GM18502 (cell line): Measurements from ENCODE around the gene PRDX2.
"Not testable (repeated sequence)": the region's sequence is repeated elsewhere in the genome, so short reads cannot be mapped to it uniquely, and the experiment has no call there.

Source experiments
- ATAC-seq: cut with Tn5 transposase; IDR thresholded peaks from one replicate; pipeline ENCODE4 v1.9.1; 2021; ENCODE audit warnings: mild to moderate bottlenecking; ENCODE audit not compliant: unreplicated experiment, poor library complexity

The PRDX2 gene

DNA sequence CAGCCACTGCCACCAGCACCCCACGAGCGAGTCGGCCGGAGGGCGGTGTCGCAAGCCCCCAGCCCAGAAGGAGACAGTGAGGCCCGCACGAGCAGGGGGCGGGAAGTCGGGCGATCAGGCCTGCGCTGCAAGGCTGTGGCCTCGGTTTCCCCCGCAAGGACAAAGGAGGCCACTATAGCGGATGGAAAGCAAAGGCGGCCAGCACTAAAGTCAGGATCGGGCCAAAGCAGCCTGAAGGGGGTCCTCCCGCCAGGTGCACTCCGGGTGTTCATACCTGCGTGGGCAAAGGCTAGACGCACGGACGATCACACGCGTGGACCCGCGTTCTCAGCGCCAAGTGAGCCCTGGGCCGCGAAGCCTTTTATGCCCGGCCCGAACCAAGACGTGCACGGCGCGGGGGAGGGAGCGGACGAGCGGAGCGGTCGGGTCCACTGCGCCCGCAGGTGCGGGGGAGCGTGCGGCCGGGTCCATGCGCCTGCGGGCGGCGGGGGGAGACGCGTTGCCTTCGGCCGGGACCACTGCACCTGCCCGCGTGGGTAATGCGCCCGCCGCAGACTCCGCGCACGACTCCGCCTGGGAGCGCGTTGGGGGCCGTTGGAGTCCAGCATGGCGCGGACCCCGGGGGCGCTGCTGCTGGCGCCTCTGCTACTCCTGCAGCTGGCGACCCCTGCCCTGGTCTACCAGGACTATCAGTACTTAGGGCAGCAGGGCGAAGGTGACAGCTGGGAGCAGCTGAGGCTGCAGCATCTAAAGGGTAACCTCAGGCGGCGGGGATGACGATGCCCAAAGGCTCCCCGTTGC is at the start of gene PRDX2, which contains the start of gene THSD8:
PRDX2 (minus strand) TSS at position 335 of the 801 bp plus-strand sequence. CDS start 539 bp downstream, outside the sequence.
THSD8 (plus strand) TSS at position 604 of the 801 bp plus-strand sequence; CDS start at position 607, 3 bp downstream.
- peak; percentile 57 for ATAC-seq

DNA sequence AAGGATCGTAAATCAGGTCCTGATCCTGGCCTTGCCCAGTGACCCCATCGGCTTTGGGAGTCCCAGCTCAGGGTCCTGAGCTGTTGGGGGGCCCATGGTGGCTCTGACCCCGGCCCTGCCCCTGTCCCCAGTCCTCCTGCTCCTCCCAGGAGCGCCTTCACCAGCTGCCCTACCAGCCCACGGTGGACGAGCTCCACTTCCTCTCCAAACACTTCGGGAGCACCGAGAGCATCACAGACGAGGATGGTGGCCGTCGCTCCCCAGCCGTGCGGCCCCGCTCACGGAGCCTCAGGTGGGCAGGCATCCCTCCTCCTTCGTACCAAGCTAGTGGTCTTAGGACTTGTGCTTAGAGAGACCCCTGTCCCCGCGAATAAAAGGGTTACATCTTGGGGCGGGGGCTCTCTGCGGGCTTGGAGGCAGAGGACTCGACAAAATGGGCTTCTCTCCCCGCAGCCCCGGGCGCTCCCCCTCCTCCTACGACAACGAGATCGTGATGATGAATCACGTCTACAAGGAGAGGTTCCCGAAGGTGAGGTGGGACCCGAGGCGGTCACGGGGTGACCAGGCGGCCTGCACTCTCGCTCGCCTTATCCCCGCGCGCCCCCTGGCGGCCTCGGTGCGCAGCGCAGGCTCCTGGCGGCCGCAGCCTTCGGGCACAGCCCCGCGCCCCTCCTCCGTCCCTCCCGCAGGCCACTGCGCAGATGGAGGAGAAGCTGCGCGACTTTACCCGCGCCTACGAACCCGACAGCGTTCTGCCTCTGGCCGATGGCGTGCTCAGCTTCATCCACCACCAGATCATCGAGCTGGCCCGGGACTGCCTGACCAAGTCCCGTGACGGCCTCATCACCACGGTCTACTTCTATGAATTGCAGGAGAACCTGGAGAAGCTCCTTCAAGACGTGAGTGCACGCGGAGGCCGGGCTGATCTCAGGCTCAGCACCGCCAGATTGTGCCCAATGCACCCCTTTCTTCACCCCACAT is 45.8 kb upstream of the PRDX2 start:
- ATAC-seq = peak; percentile 61

DNA sequence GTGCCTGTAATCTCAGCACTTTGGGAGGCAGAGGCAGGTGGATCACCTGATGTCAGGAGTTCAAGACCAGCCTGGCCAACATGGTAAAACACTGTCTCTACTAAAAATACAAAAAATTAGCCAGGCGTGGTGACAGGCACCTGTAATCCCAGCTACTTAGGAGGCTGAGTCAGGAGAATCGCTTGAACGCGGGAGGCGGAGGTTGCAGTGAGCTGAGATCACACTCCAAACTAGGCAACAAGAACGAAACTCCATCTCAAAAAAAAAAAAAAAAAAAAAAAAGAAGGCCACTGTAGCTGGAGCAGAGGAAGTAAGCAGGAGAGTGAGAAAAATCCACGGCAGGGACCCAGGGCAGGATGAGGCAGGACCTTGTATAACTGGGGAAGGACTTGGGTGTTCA is 45.0 kb upstream of the PRDX2 start:
- not testable (repeated sequence) for ATAC-seq

DNA sequence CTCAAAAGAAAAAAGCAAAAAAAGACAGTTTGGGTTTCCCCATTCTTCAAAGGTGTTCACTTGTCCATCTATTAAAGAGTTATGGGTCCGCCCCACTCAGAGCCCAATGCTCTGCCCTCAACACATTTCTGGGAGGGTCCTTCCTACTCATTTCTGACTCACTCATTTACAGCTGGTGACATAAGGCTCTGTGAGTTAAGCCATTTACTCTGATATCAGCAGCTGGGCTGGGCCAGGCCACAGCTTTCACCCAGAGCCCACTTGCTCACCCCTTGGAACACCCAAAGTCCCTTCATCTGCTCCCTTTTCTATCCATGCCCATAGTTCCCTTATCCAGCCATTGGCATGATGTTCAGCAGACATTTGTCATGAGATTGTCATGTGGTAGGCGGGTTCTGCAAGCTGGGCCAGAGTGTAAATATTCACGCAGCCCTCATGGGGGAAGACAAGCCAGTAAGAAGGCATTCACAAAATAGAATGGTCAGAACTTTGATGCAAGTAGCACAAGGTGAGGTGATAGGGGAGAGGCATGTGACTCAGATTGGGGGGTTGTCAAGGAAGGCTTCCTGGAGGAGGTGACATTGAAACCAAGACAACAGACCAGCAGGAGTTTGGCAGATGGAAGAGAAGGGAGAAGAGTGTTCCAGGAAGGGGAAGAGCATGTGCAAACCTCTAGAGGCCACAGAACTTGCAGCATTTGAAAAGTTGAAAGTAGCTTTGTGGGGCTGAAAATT is 42.6 kb upstream of the PRDX2 start:
- no peak for ATAC-seq

DNA sequence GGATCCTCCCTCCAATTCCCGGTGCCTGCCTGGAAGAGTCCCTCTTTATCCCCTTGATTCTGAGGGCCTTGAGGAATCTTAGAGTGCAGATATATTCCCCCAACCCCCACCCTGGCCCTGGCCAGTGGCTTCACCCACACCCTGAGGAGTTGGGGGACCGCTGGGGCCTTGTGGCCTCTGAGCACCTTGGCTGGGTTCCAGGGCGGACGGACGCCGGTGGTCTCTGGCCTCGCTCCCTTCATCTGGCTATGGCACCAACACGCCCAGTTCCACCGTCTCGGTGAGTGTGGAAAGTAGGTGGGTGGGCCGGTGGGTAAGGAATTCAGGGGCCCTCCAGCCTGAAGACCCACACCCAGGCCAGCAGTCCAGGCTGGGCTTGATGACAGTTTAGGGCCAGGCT is 41.7 kb upstream of the PRDX2 start:
- no peak for ATAC-seq

DNA sequence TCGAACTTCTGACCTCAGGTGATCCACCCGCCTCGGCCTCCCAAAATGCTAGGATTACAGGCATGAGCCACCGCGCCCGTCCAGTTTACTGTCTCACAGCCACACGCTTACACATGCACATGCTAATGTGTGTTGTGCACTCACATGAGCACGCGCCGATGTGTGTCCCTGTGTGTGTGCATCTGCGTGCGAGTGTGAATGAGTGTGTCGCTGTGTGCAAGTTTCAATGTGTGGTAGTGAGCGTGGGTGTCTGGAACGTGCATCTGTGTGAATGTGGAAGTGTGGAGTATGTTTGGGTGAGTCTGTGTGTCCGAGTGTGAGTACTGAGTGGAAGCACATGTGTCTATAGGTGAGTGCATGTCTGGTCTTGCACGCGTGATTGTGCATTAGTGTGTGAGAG is 40.9 kb upstream of the PRDX2 start:
- ATAC-seq = no peak

DNA sequence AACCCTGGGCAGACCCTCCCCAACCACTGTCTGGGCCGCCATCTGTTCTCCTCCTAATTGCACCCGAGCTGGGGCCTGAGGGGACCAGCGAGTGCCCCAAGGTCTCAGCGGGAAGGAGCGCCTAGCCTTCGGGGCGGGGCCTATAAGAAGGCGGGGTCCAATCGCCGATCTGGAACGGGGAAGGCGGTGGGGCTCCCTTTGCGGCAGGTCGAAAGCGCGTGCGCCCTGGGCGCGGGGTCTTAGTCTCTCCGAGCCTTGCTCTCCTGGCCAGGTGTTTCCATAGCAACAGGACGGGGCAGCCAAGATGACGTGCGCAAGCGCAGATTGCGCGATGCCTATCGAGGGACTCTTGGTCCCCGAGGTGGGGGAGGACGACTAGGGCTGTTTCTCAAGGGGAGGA is 39.5 kb upstream of the PRDX2 start:
- no peak for ATAC-seq

DNA sequence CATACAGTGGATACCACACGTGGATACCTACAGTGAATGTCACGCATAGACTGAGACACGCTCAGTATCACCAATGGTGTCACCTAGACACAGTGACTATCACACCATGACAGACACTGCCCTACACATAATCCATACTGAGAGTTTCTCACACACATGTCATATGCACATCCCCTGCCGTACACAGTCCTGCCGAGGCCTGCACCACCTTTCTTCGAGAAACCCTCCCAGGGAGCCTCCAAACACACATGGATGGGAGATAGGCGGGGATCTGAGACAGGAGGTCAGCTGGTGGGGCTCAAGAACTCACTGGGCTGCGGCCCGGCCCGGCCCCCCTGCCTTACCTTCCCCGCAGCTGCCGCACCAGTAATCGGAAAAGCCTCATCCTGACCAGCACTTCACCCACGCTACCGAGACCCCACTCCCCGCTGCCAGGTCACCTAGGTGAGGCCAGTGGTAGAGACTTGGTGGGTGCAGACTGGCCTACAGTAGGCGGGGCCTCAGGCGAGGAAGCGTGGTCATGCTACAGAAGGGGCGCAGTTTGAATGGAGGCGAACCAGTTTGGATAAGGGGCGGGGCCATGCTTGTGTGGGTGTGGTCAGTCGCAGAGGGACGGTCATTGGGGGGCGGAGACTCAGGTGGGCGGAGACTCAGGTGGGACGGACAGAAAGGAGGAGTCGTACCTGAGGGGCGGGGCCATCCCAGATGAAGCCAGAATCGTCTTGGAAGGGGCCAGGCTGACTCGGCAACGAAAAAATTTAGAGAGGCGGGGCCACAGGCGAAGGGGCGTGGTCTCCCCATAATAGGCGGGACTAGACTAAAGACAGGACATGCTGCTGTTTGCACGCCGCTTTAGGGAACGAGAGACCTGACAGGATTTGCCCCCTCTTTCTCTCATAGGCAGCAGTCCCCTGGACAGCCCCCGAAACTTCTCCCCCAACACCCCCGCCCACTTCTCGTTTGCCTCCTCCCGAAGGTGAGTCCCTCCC is 38.8 kb upstream of the PRDX2 start:
- ATAC-seq = no peak

DNA sequence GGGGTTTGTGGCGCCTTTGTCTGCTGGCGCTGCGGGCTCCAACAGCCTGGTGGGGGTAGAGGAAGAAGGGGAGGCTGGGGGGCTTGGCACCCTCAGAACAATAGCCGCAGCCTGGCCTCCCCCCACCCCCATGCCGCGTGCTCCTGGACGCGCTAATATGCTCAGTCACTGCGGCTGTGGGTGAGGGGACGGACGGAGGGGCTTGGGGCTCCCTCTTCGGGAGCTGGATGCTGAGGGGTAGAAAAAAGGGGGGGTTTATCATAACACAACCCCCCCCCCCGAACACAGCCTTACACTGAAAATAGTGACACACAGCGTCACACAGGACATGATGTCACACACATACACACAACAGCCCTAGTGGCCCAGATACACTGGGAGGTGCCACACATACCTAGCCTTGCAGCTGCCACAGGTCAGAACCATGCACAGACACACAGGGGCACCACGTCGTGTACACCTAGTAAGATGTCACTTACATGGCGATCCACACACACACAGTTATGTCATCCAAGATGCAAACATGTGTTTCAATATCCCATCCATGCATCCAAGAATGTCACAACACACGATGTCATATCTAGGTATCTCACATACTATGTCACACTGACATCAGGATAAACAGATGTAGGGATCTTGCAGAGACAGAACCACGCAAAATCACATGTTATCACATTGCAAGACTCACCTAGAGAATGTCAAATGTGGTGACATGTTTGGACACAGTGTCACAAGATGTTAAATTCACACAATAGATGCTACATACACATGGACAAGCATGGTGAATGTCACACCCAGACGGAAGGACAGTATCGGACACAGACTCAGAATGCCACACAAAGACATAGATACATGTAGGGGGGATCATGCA is 37.5 kb upstream of the PRDX2 start:
- ATAC-seq = no peak

DNA sequence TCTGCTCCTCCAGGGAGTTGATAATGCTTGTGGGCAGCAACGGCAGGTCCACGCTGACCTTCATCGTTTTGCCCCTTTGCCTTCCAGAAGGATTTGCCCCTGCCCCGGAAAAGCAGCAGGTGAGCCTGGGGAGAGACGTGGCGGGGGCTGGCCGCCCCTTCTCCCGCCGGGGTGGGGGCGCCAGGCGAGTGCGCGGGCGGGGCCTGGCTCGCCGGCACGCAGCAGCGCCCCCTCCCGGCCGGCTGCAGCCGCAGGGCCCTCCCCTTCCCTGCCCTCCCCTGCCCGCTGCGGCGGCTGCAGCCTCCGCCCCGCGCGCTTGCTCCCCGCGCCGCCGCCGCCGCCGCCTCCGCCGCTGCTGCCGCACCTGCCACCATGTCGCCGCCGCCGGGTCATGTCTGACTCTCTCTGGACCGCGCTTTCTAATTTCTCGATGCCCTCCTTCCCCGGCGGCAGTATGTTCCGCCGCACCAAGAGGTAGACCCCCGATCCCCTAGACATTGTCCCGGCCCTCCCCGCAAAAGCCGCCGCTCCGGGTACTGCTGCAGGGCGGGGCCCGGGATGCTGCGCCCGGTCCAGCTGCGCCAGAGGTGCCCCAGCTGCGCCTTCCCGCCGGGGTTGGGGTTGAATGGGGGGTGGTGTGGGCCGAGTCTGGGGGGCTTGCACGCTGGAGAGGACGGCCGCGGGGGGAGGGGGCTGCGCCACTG is 36.7 kb upstream of the PRDX2 start, which contains the start of gene MAST1:
MAST1 (plus strand) TSS at position 334 of the 704 bp plus-strand sequence; CDS start at position 392, 58 bp downstream.
- ATAC-seq = no peak

DNA sequence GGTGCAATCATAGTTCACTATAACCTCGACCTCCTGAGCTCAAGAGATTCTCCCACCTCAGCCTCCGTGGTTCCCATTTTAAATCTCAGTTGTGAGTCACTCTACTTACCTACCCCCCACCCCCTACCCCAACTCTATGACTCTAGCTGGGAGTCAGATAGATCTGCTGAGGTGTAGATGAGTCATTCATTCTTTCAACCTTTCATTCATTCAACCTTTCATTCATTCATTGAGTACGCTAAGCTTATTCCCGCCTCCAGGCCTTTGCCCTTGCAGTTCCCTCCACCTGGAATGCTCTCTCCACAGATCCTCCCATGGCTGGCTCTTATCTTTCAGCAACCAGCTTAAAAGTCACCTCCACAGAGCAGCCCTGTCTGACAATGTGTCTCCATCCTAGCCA is 35.6 kb upstream of the PRDX2 start:
- ATAC-seq = no peak

DNA sequence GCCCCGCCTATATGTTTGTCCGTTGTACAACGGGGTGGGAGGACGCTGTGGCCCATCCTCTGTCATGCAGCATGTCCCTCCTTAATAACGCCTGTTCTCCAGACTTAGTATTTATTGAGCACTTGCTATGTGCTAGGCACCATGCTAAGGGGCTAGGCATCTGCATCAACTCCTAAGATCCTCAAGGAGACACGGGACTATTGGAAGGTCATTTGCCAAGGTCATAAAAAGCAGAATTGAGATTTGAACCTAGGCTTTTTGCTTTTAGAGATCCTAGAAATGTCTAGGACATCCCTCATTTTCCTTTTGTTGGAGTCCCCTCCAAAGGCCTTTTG is 34.9 kb upstream of the PRDX2 start:
- no peak for ATAC-seq

DNA sequence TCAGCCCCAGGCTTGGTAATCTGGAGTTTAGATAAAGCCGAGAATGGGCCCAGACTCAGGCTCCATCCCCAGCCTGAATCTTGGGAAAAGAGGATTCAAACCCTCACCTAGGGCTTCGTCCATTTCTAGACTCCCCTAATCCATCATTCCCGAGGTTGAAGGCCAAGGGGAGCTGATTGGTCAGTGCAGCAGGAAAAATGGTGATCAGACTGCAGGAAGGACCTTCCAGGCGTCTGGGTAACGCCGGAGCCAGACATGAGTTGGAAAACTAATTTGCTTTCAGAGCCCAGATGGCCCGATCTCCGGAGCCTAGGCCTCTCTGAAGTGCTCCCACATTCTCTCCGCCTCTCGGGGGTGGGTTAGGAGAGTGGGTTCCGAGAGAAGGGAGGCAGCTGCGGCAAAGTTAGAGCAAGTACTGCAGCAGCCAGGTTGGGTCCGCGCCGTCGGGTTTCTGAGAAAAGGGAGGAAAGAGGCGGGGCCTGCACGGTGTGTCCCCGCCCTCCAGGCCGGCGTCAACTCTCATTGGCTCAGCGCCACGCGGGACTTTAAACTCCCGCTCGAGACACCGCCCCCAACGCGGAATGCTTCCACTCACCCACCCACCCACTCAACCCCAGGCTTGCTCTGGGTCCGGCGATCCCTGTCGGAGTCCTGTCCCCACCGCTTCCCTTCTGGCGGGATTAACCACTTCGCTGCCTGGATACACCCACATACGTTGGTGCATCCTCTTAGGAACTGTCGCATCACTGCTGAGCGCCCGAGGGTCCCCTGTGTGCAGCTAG is 33.6 kb upstream of the PRDX2 start:
- no peak for ATAC-seq

DNA sequence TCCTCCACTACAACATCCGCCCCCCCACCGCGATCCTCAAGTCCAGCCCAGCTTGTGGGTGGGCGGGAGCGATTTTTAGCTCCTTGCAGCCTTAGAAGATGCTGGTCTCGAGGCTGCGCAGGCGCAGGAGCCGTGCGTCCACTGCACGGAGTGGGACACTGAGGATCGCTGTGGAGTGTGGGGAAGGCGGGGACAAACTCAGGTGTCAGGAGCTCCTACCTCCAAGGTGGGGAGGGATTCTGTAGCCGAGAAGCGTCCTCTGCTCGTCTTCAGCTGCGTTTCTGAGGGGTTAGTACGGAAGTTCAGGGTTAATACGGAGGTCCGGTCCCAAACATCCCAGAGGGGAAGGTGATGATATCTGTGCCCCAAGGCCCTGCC is 33.0 kb upstream of the PRDX2 start, which contains the start of gene RTBDN:
RTBDN (minus strand) TSS at position 14 of the 378 bp plus-strand sequence. CDS start 4,600 bp downstream, outside the sequence.
- ATAC-seq = no peak

DNA sequence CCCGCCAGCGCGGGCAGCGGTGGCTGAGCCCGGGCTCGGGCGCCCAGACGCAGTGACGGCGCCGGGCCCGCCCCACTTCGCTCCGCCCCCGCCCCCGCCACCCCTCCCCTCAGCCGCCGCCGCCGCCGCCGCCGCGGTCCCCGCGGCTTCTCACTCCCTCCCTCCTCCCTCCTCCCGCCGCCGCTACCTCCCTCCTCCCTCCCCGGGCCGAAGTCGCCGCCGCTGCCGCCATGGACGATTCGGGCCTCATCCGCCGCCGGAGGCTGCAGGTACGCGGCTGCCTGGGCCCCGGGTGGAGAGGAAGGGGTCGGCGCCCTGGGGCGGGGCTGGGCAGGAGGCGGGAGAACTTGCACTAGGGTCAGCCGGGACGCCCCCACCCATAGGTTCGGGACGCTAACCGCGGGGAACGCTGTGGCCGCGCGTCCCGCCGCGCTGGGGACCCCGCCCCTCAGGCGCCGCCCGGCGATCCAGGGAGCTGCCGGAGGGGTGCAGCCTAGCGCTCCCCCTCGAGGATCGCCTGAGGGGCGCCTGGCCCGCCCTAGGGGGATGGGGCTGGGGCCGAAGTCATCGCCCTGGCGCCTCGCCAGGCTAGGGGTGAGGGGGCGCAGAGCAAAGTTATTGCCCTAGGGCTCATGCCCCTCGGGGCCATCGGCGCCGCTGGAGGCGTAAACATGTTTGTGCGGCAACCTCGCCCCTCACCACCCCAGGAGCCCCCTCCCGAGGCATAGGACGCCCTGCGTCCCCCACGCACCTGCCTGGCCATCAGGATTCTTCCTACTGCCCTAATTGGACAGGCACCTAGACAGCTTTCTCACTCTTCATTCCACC is 32.4 kb upstream of the PRDX2 start:
- ATAC-seq = no peak

DNA sequence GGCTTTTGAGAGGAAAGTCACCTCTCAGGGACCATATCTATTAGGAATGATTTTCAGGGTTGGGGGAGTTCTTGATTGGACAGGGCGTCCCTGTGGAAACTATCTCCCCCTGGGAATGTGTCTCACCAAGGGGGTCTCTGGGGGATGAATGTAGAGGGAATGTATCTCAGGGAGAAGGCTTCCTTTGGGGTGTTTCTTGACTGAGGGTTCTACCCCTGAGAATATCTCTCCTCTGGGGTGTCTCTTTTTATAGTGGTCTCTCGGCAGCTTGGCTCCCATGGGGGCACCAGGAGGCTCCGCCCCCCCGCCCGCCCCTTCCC is 31.8 kb upstream of the PRDX2 start:
- ATAC-seq = no peak
